GM18520 (cell line): Measurements from ENCODE around the gene PSMD1.
"Not testable (repeated sequence)": the region's sequence is repeated elsewhere in the genome, so short reads cannot be mapped to it uniquely, and the experiment has no call there.

Experiments used
- ATAC-seq: cut with Tn5 transposase; IDR thresholded peaks from one replicate; pipeline ENCODE4 v1.9.1; 2021; ENCODE audit not compliant: unreplicated experiment

The PSMD1 gene

DNA sequence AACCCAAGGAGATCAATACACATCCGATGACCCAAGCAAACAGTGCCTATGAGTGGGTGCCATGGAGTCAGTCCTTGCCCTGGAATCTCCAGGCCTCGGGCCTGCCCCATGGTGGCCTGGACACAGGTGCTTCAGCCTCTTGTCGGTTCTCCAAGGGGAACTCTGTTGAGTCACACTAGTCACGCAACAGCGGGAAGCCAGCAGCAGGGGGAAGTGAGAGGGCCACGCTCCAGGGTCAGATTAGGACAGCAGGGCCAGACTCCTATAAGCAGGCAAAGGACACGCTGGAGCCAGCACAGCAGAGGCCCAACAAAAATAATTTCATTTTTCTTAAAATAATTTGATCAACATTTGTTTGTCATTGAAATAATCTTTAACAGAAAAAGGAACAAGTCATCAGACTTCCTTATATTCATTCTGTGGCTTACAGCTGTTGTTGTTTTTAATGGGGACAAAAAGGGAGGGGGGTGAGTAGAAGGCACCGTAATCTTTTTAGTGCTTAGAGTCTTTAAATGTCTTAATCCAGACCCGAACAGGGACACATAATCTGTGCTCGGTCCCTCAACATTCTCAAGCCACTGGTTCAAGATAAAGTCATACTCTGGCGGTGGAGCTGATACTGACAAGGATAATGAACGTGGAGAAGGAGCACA lies 125.3 kb downstream of the PSMD1 start:
- no peak for ATAC-seq

DNA sequence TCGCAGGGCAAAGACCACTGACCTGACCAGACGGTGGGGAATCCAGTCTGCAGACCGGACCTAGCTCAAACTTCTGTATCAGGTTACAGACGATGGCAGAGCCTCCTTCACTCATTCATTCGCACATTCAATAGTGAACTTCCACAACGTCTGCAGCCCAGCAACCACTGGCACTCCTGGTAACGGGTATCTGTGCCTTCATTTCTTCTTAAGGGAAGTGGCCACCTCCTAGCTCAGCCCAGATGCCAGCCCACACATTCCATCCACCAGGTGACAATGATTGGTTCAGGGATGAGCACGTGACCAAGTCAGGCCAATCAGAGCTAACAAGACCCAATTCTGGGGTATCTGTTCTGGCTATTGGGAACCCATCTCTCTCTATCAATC lies 125.8 kb downstream of the PSMD1 start:
- ATAC-seq = no peak

- ATAC-seq = no peak
Measured at GRCh38 chr2:231183851-231184250, 127.2 kb downstream of the PSMD1 start.

GRCh38 chr2:231184319-231184718 lies 127.7 kb downstream of the PSMD1 start:
- no peak for ATAC-seq

DNA sequence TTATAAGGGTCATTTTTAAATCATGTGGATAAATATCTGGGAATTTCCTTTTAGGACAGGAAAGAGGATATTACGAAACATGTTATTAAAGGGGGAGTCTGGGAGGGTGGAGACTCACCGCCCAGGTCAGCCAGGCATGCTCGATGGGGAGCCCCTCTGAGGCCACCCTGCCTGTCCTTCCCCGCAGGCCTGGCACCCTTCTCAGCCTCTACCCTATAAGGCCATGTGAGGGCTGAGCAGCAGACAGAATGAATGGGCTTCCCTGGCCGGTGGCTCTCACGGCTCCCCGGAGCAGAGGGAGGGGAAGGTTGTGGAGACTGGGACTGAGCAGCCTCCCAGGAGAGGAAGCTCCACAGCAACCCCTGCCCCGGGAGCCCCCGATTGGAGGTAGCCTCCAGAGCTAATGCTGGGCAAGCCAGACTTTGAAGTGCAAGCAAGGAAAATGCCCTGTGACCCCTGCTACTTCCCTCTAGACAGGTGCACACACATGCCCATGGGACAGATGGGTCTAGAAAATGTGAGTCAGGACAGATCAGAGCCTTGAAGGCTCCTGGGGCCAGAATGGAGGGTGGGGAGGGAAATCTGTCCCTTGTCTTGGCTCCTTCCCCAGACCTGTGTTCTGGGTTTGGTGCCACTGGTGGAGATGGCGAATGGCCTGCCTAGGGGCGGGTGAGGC lies 128.5 kb downstream of the PSMD1 start:
- no peak for ATAC-seq

DNA sequence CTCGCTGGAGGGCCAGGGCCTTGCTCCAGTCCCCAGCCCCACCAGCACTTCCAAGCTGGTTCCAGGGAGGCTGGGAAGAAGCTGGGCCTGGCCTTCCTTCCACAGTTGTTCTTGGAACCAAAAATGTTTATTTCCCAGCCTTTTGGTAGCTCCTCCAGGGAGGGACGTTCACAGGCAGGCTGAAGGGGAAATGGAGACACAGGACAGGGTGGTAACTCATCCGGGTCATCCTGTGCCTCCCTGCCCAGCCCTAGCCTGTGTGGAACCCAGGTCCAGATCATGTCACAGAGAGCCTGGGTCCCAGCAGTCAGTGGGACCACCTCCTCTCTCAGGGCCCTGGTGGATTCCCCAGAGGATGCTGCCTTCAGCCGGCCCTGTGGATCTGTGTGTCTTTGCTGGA lies 129.2 kb downstream of the PSMD1 start:
- no peak for ATAC-seq

DNA sequence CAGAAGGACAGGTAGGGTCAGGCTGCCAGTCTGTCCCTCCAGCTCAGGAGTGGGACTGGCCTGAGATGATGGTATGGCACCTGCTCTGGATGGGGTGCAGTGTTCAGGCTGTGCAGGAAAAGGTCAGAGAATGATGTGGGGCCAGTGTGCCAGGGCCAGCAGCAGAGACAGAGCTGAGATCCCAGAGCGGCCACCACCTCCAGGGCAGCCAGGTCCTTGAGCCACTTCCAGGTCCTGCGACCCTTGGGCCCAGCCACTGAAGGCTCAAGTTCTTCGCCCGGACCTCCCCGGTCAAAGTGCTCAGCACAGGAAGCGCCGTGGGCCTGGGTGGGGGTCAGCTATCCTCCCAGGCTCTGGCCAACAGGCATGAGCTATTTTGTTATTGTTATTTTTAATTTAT lies 129.7 kb downstream of the PSMD1 start:
- ATAC-seq = no peak

DNA sequence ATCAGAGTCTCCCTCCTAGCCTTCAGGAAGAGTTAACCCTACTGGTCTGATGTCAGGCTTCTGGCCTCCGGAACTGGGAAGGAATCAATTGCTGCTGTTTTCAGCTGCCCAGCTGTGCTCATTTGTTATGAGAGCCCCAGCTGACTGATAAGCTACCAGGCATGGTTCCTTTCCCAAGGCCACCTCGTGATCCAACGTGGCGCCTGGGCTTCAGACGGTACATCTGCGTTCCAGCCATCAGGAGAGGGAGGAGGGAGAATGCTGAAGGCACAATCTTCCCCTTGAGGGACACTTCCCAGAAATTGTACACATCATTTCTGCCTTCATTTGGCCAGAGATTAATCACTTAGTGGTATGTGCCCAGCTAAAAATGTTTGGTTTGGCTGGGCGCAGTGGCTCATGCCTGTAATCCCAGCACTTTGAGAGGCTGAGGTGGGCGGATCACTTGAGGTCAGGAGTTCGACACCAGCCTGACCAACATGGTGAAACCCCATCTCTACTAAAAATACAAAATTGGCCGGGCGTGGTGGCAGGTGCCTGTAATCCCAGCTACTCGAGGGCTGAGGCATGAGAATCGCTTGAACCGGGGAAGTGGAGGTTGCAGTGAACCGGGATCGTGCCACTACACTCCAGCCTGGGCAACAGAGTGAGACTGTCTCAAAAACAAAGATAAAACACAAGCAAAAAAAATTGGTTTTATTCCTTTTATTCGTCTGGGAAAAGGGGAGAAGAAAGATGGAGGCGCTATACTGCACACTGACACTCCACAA lies 131.3 kb downstream of the PSMD1 start:
- no peak for ATAC-seq

DNA sequence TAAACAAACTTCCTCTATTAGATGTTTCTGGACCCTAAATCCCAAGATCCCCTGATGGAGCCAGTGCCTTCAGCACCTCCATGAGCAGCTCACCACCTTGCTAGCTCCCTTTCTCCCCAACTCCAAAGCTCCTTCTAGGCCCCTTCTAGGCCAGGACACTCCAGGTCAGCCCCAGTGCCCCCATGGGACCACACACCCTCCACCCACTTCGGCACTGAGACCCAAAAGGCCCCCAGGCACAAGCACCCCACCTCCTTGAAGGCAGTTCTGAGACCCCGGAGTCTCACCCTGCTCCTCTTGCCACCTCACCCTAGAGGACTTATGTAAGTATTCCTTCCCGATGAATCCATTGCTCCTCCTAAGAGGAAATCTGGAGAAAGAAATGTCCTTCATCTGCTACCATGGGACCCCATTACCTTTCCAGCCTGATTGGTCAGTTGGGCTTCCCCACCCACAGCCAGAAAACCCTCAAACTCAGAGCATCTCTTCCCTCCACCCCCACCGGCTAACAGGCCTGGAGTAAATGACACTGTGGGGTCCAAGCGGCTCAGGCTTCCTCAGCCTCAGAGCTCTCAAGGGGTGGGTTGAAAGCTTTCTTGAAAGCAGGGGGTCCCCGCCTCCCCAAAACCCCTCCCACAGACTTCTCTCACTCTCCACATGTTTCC lies 132.0 kb downstream of the PSMD1 start:
- ATAC-seq = no peak

GRCh38 chr2:231189171-231189530 lies 132.5 kb downstream of the PSMD1 start:
- ATAC-seq = no peak

DNA sequence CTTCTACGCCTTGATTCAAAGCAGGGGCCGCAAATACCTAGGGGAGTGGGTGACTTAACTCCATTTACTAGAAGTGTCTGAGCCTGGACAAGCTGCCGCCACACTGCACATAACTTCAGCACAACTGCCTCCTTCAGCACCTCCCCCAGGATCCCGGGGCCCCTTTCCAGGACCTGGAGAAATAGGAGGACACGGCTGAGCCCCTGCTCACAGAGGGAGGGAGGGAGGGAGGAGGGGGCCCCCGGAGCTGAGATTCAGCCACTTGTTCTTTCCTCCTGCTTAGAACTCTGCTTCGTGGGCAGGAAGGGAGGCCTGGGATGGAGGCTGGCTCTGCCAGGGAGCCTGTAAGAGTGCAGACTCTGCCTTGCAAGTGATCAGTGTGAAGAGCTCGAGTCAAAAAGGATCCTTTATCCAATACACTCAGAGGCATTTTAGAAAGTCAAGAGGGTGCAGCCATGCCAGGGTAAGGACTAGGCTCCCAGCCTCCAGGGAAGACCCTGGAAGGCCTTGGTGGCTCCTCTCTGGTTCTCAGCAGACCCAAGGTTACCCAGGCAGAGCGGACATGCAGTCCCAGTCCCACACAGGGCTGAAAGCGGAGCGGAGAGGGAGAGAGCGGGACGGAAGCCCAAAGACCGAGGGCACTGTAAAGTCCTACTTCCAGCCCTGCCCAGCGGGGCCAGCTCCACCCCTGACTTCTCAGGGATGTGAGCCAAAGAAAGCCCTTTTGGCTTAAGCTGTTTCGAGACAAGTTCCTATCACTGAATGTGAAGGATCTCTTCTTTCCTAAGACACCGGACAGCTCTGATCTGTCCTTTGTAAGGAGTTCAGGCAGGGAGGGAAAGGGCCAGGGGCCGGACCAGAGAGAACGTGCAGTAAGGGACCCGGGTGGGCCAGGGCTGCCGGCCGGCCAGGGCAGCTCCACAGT lies 133.2 kb downstream of the PSMD1 start:
- no peak for ATAC-seq

- no peak for ATAC-seq
Measured at GRCh38 chr2:231190531-231191197, 134.0 kb downstream of the PSMD1 start.

GRCh38 chr2:231191896-231192872 lies 135.5 kb downstream of the PSMD1 start:
- no peak for ATAC-seq

DNA sequence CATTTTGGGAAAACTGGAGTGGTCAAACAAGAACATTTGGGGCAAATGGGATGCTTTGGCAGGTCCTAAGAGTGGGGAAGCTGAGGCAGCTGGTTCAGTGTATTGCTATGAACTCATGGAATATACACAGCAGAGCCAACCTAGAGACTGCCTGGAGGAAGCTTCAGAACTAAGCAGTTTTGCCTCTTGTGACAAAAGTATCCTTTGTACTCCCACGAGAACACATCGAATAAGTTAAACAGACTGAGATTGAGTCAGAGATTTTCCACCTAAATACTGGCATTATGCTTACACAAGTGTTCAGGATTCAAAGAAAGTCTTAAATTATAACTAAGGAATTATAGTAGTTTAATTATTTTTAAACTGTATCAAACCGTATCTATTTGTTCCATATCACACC lies 136.5 kb downstream of the PSMD1 start:
- ATAC-seq = no peak

DNA sequence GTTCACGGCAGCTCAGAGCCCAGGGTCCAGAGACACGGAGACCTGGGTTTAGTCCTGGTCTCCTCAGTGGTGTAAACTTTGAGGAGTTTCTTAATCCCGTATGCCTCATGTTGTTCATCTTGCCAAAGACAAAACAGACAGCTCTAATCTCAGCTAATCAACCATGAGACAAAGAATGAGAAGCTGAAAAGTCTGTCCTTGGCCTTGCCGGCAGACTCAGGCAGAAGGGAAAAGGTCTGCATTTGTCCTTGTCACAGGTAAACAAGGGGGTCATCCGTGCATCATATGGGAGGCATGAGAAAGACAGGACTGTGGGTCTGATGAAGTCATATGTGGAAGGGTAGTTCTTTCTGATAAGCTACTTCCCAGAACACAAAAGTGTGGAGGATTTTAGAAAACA lies 139.9 kb downstream of the PSMD1 start:
- no peak for ATAC-seq

GRCh38 chr2:231197196-231197595 lies 140.5 kb downstream of the PSMD1 start:
- not testable (repeated sequence) for ATAC-seq

GRCh38 chr2:231197706-231198290 lies 141.1 kb downstream of the PSMD1 start:
- no peak for ATAC-seq

GRCh38 chr2:231198291-231199173 lies 141.9 kb downstream of the PSMD1 start, which contains the start of gene ARMC9:
Gene ARMC9 (plus strand): TSS chr2:231198631. CDS start chr2:231206239, 7,608 bp downstream.
- peak; percentile 98 for ATAC-seq
